Fibroblast of the conjunctiva (primary cell): ENCODE data around the gene SCN11A.

Experiments used
- DNase-seq: peaks from one replicate; pipeline ENCODE4 v3.0.0-alpha.2; 2010; ENCODE audit warnings: low read depth

SCN11A gene

GRCh38 chr3:39051649-39052561 is at the start of gene SCN11A, which contains the start of gene WDR48:
SCN11A (minus strand) TSS chr3:39051944; CDS start chr3:38950362, 101,582 bp downstream.
WDR48 (plus strand) TSS chr3:39052016; CDS start chr3:39052026, 10 bp downstream.
- peak; percentile 83 for DNase-seq

DNA sequence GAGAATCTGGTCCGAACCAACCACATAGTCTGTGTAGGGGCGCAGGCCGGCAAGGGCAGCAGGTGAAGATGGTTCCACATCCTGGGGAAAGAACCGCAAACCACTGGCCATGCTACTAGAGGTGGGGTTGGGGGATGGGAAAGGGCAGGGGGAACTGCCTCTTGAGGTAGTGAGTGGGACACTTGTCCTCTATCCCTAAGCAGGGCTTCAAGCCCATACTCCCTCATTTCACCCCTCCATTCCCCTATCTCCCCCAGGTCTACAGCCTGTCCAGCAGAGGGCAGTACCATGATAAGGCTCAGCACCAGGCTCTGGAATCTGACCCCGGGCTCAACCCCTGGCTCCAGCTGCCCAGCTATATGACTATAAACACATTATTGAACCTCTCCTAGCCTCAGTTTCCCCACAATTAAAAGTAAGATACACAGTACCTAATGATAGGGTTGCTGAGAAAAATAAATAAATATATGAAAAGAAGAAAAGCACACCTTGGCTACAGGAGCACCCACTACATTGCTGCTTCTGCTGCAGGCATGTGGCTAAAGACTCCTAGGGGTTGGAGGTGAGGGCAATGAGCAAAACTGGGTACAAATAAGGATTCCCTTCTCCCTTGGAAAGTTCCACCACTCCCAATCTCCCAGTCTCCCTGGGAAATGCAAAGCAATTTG is 49.4 kb upstream of the SCN11A start:
- DNase-seq, result no peak

GRCh38 chr3:39100500-39100886 is 48.7 kb upstream of the SCN11A start:
- no peak for DNase-seq

GRCh38 chr3:39099738-39100499 is 48.2 kb upstream of the SCN11A start:
- no peak for DNase-seq

- DNase-seq, result no peak
Observed at GRCh38 chr3:39099242-39099641, 47.5 kb upstream of the SCN11A start.

DNA sequence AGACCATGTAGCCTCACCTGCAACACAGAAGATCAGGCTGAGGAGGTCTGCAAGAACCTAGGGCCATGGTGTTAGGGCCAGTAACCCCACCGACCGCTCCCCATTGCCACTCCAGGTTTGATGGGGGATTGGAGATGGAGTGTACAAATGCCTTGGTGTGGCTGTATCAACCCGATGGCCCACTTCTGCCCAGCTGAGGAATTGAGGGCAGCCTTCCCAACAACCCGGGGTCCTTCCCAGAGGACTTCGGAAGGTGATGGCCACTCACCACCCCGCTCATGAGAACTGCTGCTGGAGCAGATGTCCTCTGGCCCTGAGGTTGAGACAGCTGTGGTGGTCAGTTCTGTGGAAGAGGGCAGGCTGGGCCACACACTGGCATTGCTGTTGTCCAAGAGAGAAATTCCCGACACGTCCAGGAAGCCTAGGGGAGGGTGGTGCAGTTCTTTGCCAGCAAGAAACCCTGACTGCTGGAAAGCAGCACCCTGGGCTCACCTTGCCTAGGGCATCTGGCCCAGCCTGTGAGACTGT is 46.8 kb upstream of the SCN11A start:
- DNase-seq, result no peak

DNA sequence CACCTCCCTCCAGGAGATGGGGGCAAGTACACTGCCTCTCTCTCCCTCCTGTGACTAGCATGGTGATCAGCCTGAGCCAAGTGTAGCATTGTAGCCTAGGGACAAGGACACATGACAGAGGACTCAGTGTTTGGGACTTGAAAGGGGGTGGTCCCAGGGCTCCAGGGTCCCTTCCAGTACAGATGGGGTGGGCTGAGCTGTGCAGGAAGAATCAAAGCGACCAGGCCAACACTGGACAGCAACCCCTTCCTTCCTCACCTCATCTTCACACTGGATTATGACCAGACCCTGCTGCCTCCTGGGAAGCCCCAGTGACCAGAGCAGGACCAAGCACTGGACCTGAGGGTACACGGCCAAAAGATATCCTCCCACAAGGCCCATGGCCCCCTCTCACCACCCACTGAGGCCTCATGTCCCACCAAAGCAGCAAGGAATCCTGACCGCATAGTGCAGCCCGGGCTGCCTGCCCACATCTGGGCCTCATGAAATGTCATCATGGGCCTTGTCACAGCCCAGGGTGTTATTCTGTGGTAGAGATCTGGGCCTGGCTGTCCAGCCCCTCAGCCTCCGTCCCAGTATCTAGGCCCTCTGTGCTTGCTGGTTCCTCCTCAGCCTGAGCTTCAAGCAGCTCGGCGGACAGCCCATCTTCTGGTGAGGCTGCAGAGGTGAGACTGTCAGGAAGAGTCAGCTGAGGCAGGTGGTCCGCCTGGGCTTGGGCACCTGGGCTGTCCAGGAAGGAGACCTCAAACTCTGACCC is 46.1 kb upstream of the SCN11A start:
- DNase-seq, result no peak

- no peak for DNase-seq
Observed at GRCh38 chr3:39096775-39097174, 45.0 kb upstream of the SCN11A start.

GRCh38 chr3:39095778-39096177 is 44.0 kb upstream of the SCN11A start:
- DNase-seq, result no peak

DNA sequence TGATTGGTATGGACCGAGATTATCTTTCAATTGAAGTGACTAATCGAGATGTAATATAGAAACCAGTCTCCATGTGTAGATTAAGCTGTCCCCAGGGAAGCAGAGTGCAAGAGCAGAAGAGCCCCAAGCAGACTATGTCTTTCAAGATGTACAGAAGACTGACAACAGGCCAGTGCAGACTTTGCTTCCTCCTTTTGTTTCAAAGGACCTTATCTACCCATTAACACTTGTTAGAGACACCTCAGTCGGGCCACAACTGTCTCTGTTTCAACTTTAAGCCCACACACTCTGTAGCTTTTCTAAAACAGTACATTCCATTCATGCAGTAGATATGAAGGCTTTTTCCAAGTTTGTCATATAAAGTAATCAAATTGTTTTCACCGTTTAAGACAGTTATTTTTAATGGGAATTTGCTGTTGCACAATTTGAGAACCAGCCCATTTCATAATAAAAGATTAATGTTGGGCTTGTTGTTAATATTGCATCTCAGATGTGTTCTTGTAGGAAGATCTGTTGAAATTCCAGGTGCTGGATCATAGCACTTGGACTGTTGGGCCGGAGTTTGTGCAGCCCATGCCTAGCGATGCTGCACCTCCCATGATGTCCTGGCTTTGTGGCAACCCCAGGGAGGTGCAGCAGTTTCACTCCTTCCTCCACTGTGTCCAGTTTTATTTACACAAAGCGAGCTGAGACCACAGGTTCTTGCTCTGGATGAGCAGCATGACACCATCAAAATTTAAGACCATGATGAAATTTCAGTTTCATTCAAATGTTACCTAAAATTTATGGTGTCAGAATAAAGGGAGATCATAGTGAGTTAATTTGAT is 43.3 kb upstream of the SCN11A start:
- no peak for DNase-seq

DNA sequence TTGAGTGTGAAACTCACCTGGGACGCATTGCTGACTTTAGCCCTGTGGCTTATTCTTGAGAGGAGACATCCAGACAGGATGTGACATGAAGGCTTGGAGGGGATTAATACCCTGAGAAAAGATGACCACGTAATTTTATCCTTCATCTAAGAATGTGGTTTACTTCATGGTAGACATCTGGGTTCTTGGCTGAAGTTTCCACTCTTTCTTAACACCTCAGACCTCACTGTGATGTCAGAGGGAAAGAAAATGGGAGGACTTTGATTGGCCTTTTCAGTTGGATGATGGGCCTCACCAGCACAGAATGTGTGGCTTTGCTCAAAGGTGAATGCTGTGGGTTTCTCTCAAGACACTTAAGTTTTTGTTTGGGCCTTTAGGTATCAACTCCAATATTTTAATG is 39.2 kb upstream of the SCN11A start:
- DNase-seq, result no peak

GRCh38 chr3:39088889-39089288 is 37.1 kb upstream of the SCN11A start:
- DNase-seq, result no peak

DNA sequence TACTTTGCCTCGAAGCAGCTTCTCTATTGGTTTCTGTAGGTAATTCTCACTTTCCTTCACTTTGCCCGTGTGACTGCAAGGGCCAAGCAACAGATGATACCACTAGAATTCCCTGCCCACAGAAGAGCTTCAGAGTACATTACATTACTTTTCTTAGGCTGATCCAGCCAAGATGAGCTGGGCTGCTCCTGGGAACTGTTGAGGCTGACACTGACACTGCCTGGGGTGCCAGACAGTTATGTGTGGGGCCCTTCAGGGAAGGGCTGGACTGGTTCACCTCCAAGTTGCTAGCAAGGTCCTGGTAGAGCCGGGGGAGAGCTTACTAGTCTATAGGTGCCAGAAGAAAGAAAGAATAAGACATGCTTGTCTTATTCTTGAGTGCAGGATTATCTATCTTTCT is 36.7 kb upstream of the SCN11A start:
- no peak for DNase-seq

DNA sequence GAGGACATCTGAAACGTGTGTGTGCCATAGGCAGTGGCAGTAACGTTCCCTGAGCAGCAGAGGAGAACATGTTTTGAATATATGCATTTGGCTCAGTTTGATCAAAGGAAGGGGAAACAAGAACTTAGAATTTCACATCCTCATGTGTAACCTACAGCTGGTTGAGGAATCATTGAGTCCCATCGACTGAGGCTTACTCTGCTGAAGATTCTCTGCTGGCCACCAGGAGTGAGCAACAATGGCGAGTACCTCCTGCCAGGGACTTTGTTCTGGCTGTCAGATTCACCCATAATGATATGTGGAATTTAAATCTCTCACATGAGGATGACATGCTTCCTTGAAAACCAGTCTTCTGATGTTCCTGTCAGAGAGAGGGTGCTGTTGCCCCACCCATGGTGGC is 34.4 kb upstream of the SCN11A start:
- no peak for DNase-seq

- DNase-seq, result no peak
Observed at GRCh38 chr3:39082666-39083313, 31.0 kb upstream of the SCN11A start.

DNA sequence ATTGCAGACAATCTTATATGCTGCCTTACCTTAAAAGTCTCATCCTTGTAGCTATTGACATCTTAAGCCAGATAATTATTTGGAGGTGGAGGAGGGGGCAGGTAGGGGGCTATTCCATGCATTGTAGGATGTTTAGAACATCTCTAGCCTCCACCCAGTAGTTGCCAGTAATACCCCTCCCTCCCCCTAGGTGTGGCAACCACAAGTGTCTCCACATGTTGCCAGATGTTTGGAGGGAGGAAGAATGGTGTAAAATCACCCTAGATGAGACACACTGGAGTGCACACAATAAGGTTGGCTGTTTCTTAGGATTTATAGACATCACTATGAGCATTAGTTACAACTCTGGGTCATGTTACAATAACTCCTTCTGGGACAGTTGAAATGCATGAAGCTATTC is 28.3 kb upstream of the SCN11A start:
- DNase-seq, result no peak

DNA sequence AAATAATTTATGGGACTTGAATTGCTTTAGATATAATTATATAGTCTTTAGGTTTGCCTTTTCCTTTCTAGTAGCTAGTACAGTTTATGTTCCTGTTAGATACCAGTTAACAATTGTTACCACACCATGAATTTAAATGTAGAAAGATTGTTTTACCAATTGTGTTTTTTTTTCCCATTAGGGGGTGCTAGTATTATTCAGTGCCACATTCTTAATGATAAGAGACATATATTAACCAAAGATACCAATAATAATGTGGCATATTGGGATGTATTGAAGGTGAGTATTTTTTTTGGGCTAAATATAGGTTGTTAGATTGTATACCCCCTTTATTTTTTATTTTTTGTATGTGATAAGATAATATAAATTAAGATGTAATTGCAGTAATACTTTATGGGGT is 27.8 kb upstream of the SCN11A start:
- DNase-seq, result no peak

GRCh38 chr3:39075910-39076309 is 24.2 kb upstream of the SCN11A start:
- DNase-seq, result no peak

DNA sequence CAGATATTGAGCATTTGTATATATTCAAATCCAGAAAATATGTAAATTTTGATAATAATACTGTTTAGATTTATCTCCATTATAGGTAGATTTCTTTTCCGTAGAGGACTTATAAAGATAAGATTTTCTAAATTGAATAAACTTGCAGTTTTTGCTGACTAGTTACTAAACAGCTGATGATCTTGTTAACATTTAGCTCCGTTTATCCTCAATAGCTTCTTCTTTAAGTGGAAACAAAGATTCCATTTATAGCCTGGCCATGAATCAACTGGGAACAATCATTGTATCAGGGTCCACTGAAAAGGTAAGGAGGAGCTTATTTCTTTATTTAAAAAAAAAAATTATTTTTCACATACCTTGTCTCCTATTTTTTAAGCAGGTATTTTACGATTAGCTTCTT is 16.8 kb upstream of the SCN11A start:
- no peak for DNase-seq

GRCh38 chr3:39067286-39067685 is 15.5 kb upstream of the SCN11A start:
- no peak for DNase-seq
